ENCODE data around the gene MRPL11.

- TF ChIP-seq CTCF (conservative IDR thresholded peaks at IDR 0.05; ENCODE audit: low read length) (no peak), EZH2phosphoT487 (IDR thresholded peaks at IDR 0.05; ENCODE audit: borderline replicate concordance) (no peak)
Measured at GRCh38 chr11:66448523-66448922, 9.9 kb upstream of the MRPL11 start.
